HCT116 (cell line): Measurements from ENCODE around the gene ETV7.

Experiments
- CEBPB ChIP-seq: IDR thresholded peaks from 2 replicates; pipeline ENCODE4 v1.6.1; 2012; ENCODE audit warnings: low read depth
- EZH2 ChIP-seq: fragments of 200-600 bp; sonication (generic); IDR thresholded peaks from 2 replicates; pipeline ENCODE4 v1.6.1; 2017; ENCODE audit warnings: antibody characterized with exemption, mixed run types
- EZH2phosphoT487 ChIP-seq: fragments of 200-600 bp; IDR thresholded peaks from 2 replicates; pipeline ENCODE4 v1.6.1; 2018; ENCODE audit warnings: antibody characterized with exemption, borderline replicate concordance
- POLR2A ChIP-seq: IDR thresholded peaks from 2 replicates; pipeline ENCODE4 v1.7.0; 2011; ENCODE audit warnings: borderline replicate concordance; ENCODE audit not compliant: insufficient read depth, insufficient read length; ENCODE audit errors: extremely low read depth
- POLR2AphosphoS5 ChIP-seq: IDR thresholded peaks from 2 replicates; pipeline ENCODE4 v1.6.1; 2011; ENCODE audit warnings: mild to moderate bottlenecking, low read depth, low read length, moderate library complexity
- SIN3A ChIP-seq: IDR thresholded peaks from 2 replicates; pipeline ENCODE4 v1.6.1; 2012; ENCODE audit warnings: low read depth
- SP1 ChIP-seq: IDR thresholded peaks from 2 replicates; pipeline ENCODE4 v1.6.1; 2012; ENCODE audit warnings: low read depth
- YY1 ChIP-seq: IDR thresholded peaks from 2 replicates; pipeline ENCODE4 v1.6.1; 2011; ENCODE audit warnings: low read length, low read depth, moderate library complexity, mild to moderate bottlenecking; ENCODE audit not compliant: insufficient replicate concordance; ENCODE audit errors: extremely low read depth
- TF ChIP-seq, protein P1 (sequence below), 3 experiments: fragments of 200-600 bp in 1 of 3; sonication (generic) in 1 of 3; IDR thresholded peaks in 2 of 3; conservative IDR thresholded peaks in 1 of 3; 2 replicates each; pipeline ENCODE4 v1.5.1; 2012 to 2017; ENCODE audit warnings: low read depth in 2 of 3, low read length in 2 of 3, antibody characterized with exemption in 1 of 3, borderline replicate concordance in 1 of 3, control low read depth in 1 of 3, mild to moderate bottlenecking in 1 of 3, mixed read lengths in 1 of 3, mixed run types in 1 of 3, moderate library complexity in 1 of 3; ENCODE audit not compliant: insufficient read depth in 1 of 3
- TF ChIP-seq, protein P2 (sequence below): IDR thresholded peaks from 2 replicates; pipeline ENCODE4 v1.6.1; 2012; ENCODE audit warnings: low read depth
- TF ChIP-seq, protein P3 (sequence below): IDR thresholded peaks from 2 replicates; pipeline ENCODE4 v1.6.1; 2012
- TF ChIP-seq, protein P4 (sequence below): IDR thresholded peaks from 2 replicates; pipeline ENCODE4 v1.6.1; 2012

DNA sequence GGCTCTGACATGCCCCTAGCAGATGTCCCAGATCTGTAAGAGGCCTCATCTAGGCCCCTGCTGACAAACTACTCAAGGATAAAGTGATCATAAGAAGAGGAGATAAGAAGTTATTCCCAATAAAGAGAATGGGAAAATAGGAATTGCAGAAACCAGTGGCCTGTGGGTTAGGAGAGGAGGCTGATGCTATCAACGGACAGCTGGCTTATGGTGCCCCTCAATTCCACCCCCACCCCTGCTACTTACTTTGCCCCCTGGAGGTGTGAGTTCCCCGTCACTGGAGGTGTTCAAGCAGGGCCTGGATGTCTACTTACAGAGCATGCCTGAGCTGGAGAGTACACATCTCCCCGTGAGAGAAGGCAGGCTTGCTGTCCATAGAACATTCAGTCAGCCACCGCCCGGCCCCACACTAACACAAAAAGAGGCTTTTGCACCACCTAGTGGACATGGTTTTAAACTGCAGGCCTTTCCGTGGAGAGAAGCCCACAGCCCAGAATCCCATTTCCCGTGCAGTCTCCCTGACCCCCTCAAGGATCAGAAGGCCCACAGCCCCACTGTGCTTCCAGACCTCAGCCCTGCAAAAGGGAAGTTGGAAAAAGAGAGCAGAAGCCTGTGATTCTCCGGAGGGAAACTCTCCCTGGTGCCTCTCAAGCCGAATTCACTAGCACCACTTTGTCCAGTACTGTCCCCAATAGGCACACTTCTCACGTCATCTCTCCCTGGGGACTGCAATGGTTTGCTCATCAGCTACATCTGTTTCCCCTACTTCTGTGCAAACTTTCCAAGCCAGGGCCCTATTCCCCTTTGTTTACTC, 27.0 kb downstream of the ETV7 start:
- TF ChIP-seq, protein P1, sequence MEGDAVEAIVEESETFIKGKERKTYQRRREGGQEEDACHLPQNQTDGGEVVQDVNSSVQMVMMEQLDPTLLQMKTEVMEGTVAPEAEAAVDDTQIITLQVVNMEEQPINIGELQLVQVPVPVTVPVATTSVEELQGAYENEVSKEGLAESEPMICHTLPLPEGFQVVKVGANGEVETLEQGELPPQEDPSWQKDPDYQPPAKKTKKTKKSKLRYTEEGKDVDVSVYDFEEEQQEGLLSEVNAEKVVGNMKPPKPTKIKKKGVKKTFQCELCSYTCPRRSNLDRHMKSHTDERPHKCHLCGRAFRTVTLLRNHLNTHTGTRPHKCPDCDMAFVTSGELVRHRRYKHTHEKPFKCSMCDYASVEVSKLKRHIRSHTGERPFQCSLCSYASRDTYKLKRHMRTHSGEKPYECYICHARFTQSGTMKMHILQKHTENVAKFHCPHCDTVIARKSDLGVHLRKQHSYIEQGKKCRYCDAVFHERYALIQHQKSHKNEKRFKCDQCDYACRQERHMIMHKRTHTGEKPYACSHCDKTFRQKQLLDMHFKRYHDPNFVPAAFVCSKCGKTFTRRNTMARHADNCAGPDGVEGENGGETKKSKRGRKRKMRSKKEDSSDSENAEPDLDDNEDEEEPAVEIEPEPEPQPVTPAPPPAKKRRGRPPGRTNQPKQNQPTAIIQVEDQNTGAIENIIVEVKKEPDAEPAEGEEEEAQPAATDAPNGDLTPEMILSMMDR (IDR thresholded peaks at IDR 0.05 in 2 of 3, conservative IDR thresholded peaks at IDR 0.05 in 1 of 3; ENCODE audit: borderline replicate concordance in 1 of 3, insufficient read depth in 1 of 3, low read depth in 2 of 3, low read length in 2 of 3) = peak; percentile 77 to 86 (median 85)
- TF ChIP-seq SIN3A (no peak), POLR2A (no peak), POLR2AphosphoS5 (no peak), CEBPB (no peak), SP1 (no peak), EZH2phosphoT487 (no peak), EZH2 (no peak), YY1 (no peak)
- TF ChIP-seq, protein P2, sequence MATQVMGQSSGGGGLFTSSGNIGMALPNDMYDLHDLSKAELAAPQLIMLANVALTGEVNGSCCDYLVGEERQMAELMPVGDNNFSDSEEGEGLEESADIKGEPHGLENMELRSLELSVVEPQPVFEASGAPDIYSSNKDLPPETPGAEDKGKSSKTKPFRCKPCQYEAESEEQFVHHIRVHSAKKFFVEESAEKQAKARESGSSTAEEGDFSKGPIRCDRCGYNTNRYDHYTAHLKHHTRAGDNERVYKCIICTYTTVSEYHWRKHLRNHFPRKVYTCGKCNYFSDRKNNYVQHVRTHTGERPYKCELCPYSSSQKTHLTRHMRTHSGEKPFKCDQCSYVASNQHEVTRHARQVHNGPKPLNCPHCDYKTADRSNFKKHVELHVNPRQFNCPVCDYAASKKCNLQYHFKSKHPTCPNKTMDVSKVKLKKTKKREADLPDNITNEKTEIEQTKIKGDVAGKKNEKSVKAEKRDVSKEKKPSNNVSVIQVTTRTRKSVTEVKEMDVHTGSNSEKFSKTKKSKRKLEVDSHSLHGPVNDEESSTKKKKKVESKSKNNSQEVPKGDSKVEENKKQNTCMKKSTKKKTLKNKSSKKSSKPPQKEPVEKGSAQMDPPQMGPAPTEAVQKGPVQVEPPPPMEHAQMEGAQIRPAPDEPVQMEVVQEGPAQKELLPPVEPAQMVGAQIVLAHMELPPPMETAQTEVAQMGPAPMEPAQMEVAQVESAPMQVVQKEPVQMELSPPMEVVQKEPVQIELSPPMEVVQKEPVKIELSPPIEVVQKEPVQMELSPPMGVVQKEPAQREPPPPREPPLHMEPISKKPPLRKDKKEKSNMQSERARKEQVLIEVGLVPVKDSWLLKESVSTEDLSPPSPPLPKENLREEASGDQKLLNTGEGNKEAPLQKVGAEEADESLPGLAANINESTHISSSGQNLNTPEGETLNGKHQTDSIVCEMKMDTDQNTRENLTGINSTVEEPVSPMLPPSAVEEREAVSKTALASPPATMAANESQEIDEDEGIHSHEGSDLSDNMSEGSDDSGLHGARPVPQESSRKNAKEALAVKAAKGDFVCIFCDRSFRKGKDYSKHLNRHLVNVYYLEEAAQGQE = no peak
- TF ChIP-seq, protein P3, sequence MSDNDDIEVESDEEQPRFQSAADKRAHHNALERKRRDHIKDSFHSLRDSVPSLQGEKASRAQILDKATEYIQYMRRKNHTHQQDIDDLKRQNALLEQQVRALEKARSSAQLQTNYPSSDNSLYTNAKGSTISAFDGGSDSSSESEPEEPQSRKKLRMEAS = no peak
- TF ChIP-seq, protein P4, sequence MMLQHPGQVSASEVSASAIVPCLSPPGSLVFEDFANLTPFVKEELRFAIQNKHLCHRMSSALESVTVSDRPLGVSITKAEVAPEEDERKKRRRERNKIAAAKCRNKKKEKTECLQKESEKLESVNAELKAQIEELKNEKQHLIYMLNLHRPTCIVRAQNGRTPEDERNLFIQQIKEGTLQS = no peak
